Kasumi-1 (cell line): ENCODE results near the gene ZNF106.

ENCODE experiments used
- DNase-seq, 2 experiments: peaks; one replicate each; lab custom pipeline; 2025; lab: John Stamatoyannopoulos, UW

Gene ZNF106

DNA sequence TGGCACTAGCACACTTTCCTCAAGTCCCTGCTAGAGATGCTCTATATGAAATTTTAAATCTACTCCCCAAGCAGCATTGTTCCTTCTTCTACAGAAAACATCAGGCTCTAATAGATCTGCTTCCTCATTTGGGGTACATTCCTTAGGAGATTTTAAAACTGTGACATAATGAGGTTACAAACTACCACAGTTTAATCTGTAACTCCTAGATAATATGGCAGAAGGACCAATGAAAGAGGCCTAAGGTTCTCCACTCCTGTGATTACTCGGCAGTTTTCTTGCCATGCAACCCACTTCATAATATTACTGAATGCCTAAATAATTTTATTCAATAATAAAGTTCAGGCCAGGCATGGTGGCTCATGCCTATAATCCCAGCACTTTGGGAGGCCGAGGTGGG is 16.1 kb downstream of the ZNF106 start:
- peak; percentile 6 to 17 for DNase-seq

DNA sequence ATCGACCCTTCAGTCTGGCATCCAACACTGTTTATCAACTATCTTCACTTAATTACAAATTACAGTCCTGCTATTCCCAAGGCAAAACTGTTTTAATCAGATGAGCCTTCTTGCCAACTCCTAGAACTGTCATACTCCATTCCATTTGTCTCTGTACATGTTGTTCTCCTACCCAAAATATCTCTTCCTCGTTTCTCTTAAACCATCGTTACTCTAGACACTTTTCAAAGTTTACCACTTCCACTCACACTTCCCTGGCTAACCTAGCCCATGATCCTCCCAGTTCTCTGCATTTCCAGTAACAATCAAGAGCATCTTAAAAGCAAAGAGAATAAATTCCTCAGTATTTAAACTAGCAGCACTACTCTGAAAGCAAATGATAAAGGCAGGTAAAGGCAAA is 19.9 kb downstream of the ZNF106 start:
- no peak for DNase-seq

DNA sequence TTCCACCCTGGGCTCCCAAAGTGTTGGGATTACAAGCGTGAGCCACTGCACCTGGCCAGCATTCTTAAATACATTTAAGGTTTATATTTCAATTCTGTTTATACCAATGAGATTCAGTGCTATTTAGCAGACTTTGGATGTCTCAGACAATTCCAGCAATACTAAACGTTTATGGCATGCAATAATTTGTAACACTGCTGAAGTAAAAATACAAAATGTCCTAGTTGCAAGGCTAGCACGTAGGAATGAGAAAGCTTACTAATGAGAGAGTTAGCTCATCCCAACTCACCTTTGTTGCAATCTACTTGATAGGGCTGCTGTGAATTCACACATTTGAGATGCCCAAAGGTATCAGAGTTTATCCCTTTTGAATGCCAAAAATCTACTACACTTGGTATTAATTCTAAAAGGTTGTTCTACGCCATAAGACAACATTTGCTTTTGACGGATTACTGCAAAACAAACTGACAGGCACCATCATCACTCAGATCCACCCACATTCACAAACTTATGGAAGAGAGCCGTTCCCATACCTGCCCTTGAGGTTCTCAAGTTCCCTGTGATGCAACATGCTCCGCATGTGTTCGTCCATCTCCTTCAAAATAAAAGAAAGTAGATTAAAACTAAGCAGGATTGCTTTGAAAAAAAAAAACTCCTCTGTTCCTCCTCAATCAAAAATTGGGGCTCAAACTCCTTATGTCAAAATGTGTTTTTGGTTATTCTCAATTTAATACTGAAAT is 25.3 kb downstream of the ZNF106 start:
- DNase-seq: no peak

DNA sequence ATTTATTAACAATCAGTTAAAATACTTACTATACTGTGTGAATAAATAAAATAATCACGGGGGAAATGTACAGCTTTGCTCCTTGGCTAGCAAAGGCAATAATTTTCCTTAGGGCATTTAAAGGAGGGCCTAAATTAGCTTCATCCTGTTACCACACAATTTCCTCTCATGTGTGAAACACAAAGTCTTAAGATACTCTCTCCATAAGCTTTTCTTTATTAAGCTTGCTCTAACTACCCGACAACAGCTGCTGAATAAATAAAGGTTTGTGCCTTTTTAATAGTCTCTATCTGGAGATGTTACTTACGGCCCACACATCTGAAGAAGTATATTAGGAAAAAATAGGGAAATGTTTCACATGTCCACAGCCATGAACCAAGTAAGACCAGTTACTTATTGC is 29.7 kb downstream of the ZNF106 start:
- no peak for DNase-seq

DNA sequence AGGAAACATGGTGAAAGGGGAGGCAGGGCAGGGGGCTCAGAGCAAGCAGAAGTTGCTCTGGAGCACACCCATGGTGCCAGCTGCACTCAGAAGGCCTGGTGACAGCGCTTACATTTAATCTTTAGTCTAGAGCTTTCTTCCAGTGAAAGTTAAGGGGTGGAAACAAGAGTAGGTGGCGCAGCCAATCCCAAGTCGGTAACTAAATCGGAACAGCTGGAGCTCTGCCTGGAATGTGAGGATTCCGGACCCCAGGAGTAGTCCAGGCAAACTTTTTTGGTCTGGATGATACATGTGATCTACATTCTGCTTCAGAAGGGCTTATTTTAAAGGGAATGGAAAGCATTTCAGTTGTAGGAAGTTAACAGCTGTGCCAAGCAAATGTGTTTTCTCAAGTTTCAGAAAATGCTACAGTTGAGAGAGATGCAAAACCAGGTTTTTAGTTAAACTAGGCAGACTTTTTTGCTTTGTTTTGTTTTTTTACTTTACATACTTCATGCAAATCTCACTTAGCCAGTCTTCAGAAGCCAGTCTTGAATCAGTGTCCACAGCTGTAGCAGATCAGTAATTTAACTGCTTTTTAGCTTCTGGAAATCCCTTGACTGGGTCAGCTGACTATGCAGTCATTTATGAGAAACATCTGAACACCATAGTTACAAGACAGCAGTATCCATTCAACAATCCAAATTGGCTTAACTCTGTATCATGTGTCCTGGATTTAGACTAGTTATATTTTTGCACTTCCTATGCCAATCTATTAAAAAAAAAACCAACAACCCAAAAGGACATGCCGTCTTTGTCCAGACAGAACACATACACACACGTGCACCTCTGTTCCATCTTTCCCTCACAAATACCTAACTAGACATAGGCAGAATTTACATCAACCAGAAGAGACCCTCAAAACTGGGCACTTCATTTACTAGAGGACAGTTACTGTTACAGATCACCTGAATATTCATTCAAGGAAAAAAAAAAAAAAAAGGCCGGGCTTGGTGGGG is 33.2 kb downstream of the ZNF106 start:
- DNase-seq: no peak

DNA sequence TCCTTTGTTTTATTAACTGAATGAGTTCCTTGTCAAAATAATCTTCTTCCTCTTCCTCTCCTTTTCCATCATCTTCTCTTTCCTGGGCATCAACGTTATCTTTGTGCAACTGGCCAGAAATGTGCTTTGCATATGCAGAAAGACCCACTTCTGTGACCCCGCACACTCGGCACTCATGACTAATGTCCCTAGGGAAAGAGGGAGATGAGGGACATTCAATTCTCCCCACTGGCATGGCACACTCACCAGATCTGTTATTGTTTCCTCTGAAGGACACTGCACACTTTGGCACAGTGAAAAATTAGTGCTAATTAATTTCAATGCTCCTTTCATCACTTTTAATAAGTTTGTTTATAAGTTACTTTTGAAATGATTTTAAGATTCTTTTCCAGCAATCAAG is 34.0 kb downstream of the ZNF106 start:
- no peak for DNase-seq

DNA sequence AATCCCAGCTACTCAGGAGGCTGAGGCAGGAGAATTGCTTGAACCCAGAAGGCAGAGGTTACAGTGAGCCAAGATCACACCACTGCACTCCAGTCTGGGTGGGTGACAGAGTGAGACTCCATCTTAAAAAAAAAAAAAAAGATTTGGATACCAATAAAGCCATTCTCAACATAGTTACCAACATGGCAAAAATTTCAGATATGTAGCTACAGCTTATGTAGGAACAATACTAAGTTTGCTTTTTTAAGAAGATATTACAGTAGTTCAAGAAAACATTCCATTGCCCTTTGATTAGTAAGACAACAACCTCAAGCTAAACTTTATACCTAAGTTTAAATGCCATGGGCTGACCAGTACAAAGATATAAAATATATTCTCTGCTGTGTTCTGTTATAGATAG is 34.4 kb downstream of the ZNF106 start:
- DNase-seq: no peak

DNA sequence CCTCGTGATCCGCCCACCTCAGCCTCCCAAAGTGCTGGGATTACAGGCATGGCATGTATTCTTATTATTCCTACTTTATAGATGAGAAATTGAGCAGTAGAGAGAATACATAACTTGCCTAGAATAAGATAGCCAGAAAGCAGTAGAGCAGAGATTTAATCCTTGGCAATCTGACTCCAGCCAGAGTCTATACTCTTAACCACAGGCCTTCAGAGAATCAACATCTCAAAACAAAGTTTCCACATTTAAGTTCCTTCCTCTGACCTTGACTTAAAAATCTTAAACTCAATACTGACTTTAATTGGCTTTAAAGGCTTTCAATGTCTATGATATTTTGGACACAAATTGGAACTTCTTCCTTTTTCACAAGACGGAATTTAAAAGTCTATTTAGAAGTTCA is 37.1 kb downstream of the ZNF106 start:
- no peak for DNase-seq

DNA sequence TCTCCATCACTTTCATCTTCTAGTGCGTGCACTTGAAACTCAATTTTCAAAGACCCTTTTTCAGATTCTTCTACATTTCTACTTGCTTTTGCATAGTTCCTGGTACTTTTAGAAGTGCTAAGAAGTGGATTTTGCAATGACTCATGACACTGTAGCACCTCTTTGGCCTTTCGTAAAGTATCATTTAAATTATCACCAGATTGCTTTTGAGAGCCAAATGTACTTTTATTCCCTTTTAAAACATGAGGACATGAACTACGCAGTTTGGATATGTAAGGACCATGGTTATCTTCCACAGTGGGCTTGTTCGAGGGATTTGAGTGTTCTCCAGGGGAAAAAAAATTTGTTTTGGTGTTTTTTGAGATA is 40.5 kb downstream of the ZNF106 start:
- DNase-seq: no peak

DNA sequence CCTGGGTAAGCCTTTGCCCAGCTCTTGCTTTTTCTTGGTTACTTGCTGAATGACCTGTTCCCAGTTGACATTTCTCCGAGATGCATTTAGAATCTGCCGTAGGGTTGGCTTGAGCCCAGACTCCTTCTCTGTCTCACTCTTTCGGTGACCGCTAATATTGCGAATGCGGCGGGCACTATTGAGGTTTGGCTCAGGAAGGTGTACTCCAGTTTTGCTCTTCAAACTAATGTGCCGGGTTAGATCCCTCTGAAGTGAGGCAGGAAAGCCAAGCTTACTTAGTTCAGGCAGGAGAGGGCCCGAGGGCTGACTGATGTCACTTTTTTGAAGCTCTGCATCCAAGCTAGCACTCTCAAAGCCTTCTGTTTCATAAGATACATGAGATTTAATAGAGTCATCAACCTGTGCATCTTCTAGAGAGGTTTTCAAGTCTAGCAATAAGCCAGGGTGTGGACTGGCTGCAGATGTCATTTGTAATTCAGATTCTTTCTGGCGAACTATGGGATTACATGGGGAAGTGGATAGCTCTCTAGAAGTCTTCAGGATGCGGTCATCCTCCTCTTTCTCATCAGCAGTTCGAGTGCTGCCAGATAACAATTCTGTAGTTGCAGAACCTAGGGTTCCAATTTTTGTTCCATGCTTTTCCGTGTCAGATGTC is 41.0 kb downstream of the ZNF106 start:
- DNase-seq: no peak

DNA sequence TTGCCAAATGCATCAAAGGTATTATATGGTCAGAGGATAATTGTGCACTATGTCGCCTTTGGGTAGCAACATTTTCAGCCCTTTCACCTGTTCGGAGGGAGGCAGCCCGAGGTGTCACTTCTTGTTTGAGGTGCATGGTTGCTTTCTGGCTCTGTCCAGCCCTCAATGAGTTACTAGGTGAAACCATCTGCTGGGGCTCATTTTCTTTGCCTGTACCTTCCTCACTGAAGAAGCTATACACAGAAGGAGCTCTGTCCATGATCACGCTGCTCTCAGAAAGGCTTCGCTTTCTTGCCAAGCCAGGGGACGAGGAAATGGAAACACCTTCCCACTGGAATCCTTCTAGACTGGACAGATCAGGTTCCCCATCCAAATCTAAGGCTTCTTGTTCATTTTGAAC is 42.7 kb downstream of the ZNF106 start:
- DNase-seq: no peak

DNA sequence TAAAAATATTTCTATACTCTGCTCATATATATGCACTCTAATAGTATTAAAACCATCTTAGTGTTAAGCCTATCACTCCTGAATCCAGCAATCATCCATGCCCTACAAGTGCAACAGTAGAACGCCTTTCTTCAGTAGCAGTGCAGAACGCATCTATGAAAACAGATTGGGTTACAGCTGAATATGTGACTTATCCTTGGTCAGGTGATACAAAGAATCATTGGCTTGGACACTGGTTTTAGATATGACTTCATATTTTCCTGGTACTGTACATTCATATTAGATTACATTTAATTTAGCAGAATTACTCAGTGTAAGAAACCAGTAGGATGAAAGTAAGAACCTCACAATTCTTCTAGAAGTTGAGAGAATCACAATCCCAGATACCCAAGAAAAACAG is 43.3 kb downstream of the ZNF106 start:
- DNase-seq: no peak

DNA sequence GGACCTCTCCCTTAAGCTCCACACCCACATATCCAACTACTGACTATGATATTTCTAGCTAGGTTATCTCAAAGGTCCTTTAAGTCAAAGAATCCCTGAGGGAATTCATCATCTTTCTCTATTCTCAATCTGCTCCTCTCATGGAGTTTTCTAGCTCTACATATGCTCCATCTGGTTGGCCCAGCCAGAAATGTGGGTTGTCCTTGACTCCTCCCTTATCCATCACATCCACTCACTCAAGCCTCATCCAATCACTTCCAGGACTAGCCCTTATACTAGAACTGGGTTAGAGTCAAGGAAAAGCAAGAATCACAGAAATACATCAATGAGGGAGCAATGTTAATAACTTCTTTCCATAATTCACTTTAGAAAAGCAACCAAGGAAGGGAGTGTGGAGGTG is 45.4 kb downstream of the ZNF106 start:
- DNase-seq: no peak

DNA sequence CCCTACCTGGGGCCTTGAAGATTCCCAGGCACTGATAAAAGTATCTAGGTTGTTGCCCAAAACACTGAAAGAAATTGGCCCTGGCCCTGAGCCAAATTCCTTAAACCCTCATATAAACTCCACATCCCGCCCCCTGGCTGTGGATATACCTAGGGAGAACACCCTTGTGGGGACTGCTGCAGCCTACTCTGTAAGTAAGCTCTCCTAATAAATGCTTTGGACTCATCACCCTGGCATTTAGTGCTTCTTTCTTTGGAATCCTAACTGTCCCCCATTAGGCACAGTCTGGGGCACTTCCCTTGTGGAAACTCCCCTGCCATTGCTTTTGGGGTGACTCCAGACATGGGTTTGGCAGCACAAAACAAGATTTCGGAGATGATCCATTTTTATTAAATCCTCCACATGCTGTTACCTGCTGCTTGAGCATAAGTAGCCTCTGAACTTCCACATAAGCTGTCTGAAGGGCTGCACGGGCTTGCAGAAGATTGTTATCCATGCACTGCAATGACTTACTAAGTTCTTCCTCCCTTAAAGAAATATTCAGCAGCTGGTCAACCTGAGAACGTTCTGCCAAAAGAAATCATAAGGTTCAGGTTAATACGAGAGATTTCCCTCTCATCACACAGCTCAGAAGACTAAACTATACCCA is 46.4 kb downstream of the ZNF106 start:
- no peak for DNase-seq

DNA sequence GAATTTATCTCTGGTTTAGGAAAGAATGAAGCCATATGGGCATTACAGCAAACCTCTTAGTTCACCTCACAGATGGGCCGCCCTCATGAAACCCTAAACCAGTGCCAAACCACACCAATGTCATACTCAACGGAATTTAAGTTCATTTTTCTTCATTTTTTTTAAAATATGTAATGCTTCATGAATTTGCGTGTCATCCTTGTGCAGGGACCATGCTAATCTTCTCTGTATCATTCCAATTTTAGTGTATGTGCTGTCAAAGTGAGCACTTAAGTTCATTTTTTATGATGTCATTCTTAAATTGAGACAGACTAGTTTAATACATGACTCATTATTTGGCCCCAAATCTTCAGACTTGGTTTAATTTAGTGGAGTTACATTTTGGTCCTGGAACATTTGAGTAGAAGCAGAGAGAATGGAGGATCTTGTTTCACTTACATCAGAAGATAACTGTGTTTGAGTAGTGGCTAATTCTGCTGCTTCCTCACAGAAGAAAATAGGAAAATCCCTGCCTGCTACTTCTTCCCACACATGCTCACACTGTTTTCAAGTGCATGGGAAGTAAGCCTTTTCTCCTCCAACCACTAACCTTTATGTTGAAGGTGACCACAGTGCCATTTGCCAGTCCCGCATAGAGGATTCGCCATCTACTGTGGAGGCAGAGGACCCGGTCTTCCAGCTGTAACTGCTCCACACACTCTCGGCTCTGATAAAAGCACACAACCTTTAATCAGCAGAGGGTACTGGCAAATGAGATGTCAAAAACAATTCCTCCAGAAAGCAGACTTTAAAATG is 63.3 kb downstream of the ZNF106 start:
- DNase-seq: no peak

DNA sequence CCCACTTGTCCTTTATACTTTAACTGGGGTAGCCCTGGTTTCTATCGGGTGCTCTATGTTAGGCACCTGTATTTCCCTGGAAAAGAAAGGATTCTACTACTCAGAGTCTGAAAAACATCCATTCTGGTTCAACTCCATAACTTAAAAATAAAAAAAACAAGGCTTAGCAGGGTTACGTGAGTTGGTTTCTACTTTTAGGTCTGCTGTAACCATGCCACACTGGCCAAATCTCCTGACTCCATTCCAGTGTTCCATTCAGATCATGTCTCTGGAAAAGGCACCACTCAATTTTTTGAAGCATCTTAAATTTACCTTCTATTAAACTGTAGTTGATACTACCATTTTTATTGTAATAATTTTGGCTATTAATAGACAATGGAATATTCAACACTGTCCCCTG is 69.6 kb downstream of the ZNF106 start:
- no peak for DNase-seq

DNA sequence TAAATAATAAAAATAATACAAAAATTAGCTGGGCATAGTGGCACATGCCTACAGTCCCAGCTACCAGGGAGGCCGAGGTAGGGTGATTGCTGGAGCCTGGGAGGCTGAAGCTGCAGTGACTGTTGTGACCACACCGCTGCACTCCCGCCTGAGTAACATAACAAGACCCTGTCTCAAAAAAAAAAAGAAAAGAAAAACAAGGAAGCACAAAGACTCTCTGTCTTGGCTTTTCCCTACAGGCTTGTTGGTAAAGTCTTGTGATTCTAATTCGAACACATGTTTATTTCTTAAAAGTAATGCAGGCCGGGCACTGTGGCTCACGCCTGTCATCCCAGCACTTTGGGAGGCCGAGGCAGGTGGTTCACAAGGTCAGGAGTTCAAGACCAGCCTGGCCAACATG is 71.6 kb downstream of the ZNF106 start:
- DNase-seq: no peak

DNA sequence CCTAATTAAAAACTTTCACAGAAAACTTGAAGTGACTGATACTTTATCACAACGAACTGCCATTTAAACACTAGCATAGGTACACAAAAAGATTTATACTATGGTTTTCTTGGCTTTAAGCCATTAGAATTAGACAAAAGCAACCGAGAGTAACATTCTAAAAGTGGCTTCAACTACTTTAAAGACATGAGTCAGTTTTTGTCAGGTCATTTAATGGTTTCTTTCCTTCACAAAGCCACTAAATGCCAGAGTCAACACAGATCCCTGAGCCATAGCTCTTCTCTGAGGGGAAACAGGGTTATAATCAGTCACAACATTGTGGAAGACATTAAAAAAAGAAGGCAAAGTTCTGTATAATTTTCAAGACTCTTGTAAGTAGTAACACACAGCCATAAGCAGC is 77.0 kb downstream of the ZNF106 start:
- DNase-seq: no peak

DNA sequence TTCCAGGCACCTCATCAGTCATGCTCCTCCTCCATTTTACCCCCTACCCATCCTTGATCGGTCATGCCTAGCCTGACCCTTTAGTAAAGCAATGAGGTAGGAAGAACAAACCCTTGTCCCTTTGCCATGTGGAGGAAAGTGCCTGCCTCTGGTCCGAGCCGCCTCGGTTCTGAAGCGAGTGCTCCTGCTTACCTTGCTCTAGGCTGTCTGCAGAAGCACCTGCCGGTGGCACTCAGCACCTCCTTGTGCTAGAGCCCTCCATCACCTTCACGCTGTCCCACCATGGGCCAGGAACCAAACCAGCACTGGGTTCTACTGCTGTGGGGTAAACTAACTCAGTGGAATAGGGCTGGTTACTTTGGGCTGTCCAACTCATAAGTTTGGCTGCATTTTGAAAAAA is 79.1 kb downstream of the ZNF106 start:
- no peak for DNase-seq

DNA sequence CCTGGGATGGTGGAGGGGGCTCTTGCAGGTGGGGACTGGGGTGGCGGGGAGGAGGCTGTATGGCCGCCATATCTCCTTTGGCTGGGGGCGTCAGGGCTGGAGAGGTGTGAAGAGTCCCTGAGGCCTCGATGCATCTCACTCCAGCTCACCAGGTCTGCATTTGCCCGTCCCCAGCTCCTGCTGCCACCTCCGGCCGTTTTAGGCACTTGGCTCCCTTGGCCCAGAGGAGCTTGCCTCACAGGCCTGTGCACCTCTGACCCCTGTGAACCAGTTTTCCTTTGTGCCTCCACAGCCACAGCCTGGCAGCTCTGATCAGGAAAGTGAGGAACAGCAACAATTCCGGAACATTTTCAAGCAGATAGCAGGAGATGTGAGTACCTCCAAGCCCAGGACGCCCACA is 81.9 kb downstream of the ZNF106 start:
- DNase-seq: no peak

DNA sequence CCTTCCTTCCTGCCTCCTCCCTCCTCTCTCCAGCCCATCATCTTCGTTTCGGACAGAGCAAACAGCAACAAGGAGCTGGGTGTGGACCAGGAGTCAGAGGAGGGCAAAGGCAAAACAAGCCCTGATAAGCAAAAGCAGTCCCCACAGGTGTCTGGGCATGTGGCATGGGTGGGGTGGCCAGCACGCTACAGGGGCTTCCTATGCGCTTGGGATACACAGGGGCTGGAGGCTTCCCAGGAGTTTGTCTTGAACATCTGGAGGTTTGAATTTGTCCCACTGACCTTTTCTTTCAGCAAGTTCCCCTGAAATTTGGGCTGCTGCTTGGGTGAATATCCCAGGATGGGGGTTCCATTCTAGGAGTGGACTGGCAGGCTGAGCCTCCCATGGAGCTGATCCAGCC is 82.8 kb downstream of the ZNF106 start:
- no peak for DNase-seq
